K562 (cell line): ENCODE results near the gene CENPX. TPM values are rescaled to one million over a fixed set of nuclear protein-coding genes. Genes with fewer than 3 reads are reported as not detected.

Experiments used
- BRD4 ChIP-seq: fragments of 200-600 bp; sonication (generic); IDR thresholded peaks from 2 replicates; pipeline ENCODE4 v1.6.1; 2017; ENCODE audit warnings: inconsistent platforms
- KDM2B ChIP-seq: fragments of 250-450 bp; sonication (Bioruptor Pico); IDR thresholded peaks from 2 replicates; pipeline ENCODE4 v1.8.0; 2021; ENCODE audit warnings: mild to moderate bottlenecking, moderate library complexity
- MAZ ChIP-seq, 2 experiments: fragments of 450-650 bp in 1 of 2; sonication (generic) in 1 of 2; formaldehyde crosslinking; IDR thresholded peaks in 1 of 2; conservative IDR thresholded peaks in 1 of 2; 2 replicates each; pipeline versions ENCODE4 v1.4.0 to v1.5.0; 2020; ENCODE audit warnings: mild to moderate bottlenecking in 1 of 2, missing genetic modification reagents in 1 of 2
- NR4A1 ChIP-seq, 2 experiments: fragments of 250-450 bp in 1 of 2; fragments of 450-650 bp in 1 of 2; sonication (Bioruptor Pico) in 1 of 2; IDR thresholded peaks; 2 replicates each; pipeline versions ENCODE4 v1.4.0 to v1.6.1; 2016 to 2020; ENCODE audit warnings: mild to moderate bottlenecking in 2 of 2, missing compliant biosample characterization in 1 of 2, missing genetic modification characterization in 1 of 2, moderate library complexity in 1 of 2
- TEAD4 ChIP-seq, 2 experiments: sonication (generic) in 1 of 2; formaldehyde crosslinking in 1 of 2; IDR thresholded peaks; 2 replicates each; pipeline versions ENCODE4 v1.6.1 to v1.8.0; 2012 to 2022; ENCODE audit warnings: borderline replicate concordance in 1 of 2, inconsistent platforms in 1 of 2, low read length in 1 of 2, mild to moderate bottlenecking in 1 of 2, missing genetic modification reagents in 1 of 2
- U2AF1 ChIP-seq: fragments of 200-400 bp; formaldehyde crosslinking; optimal IDR thresholded peaks from 2 replicates; pipeline ENCODE3; 2017; ENCODE audit warnings: mild to moderate bottlenecking, low read depth, low read length, moderate library complexity
- YBX1 ChIP-seq: fragments of 450-650 bp; IDR thresholded peaks from 2 replicates; pipeline ENCODE4 v1.7.1; 2016; ENCODE audit warnings: mild to moderate bottlenecking
- ZC3H8 ChIP-seq: fragments of 450-650 bp; IDR thresholded peaks from 2 replicates; pipeline ENCODE4 v1.6.1; 2017
- ZEB2 ChIP-seq: fragments of 450-650 bp; IDR thresholded peaks from 2 replicates; pipeline ENCODE4 v1.6.1; 2016
- ZNF75A ChIP-seq: fragments of 450-650 bp; formaldehyde crosslinking; IDR thresholded peaks from 2 replicates; pipeline ENCODE4 v1.4.0; 2020; ENCODE audit warnings: mild to moderate bottlenecking
- polyA plus RNA-seq, 8 experiments: library from polyadenylated mRNA; depleted of rRNA in 4 of 8; stranded (reverse) in 5 of 8; unstranded in 3 of 8; fragments of >200 nt; fragmentation: Nextera tagmentation in 2 of 8; fragmentation: Illumina TruSeq in 1 of 8; extraction: Ambion mirVana in 2 of 8; extraction: Trizol in 1 of 8; gene quantifications; 2 replicates each; pipeline versions ENCODE4 v1.2.1 to v1.2.3, GENCODE V29; 2011 to 2014; ENCODE audit warnings: inconsistent platforms in 1 of 8, missing spikeins in 1 of 8
- total RNA-seq, 7 experiments: library from RNA; depleted of rRNA in 6 of 7; stranded (reverse); fragments of >200 nt in 6 of 7; fragmentation: Illumina TruSeq in 2 of 7; extraction: Trizol in 2 of 7; gene quantifications; 2 replicates each; pipeline versions ENCODE4 v1.2.1 to v1.2.3, GENCODE V29; 2011 to 2021; ENCODE audit warnings: low replicate concordance in 1 of 7
- TF ChIP-seq, protein P1 (sequence below): fragments of 450-650 bp; IDR thresholded peaks from 2 replicates; pipeline ENCODE4 v1.6.1; 2017; ENCODE audit warnings: antibody characterized with exemption
- TF ChIP-seq, protein P2 (sequence below): sonication (generic); IDR thresholded peaks from 2 replicates; pipeline ENCODE4 v1.6.1; 2016
- TF ChIP-seq, protein P3 (sequence below): sonication (generic); formaldehyde crosslinking; IDR thresholded peaks from 2 replicates; pipeline ENCODE4 v1.9.0; 2022; ENCODE audit warnings: mild to moderate bottlenecking, missing genetic modification reagents
- TF ChIP-seq, protein P4 (sequence below), 2 experiments: fragments of 450-650 bp; formaldehyde crosslinking in 1 of 2; IDR thresholded peaks; 2 replicates each; pipeline versions ENCODE4 v1.4.0 to v1.6.1; 2014 to 2020; ENCODE audit warnings: mild to moderate bottlenecking in 2 of 2, borderline replicate concordance in 1 of 2, low read depth in 1 of 2

The CENPX gene
- total and polyA plus RNA-seq, 9 of the 15 experiments (the other 6 are each of a cell fraction or from before 2014, with no cell fraction given): 32.7 to 352 (median 127) TPM

DNA sequence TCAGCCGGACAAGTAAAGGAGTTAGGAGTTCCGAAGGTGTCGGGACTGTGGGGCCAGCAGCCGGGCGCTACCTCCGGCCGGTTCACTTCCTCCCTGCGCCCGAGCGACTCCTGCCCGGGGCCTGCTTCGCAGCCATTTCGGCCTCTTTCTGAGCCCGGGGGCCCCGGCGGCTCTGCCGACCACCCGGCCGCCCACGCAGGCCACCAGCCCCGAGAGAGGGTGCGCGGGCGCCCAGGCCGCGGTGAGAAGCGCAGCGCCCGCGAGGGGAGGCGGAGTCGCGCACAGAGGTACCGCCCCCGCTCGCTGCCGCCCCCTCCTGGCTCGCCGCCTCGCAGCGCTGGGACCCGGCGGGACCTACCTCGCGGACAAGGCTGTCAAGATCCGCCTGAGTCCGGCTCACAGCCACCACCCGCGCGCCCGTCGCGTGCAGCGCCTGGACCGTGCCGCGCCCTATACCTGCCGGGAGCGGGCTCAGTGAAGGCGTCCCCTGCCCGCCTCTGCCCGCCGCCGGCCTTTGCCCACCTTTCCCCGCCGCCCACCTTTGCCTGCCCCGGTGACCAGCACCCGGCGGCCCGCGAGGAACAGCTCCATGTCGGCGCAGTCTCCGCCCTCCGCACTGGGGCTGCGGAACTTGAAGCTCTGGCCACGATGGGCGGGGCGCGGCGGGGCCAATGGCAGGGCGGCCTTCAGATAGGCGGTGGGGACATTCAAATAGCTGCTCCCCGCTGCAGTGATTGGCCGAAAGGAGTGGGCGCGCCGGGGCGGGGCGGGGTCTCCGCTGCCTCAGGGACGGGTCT is 14.6 kb upstream of the CENPX start, which contains the start of gene DCXR (continued):
- TF ChIP-seq, protein P1, sequence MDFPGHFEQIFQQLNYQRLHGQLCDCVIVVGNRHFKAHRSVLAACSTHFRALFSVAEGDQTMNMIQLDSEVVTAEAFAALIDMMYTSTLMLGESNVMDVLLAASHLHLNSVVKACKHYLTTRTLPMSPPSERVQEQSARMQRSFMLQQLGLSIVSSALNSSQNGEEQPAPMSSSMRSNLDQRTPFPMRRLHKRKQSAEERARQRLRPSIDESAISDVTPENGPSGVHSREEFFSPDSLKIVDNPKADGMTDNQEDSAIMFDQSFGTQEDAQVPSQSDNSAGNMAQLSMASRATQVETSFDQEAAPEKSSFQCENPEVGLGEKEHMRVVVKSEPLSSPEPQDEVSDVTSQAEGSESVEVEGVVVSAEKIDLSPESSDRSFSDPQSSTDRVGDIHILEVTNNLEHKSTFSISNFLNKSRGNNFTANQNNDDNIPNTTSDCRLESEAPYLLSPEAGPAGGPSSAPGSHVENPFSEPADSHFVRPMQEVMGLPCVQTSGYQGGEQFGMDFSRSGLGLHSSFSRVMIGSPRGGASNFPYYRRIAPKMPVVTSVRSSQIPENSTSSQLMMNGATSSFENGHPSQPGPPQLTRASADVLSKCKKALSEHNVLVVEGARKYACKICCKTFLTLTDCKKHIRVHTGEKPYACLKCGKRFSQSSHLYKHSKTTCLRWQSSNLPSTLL: no peak
- TF ChIP-seq NR4A1 (CRISPR knock-in tag; IDR thresholded peaks at IDR 0.05) (no peak), NR4A1 (tag; IDR thresholded peaks at IDR 0.05) (no peak), U2AF1 (peak; percentile 99), BRD4 (peak; percentile 65; the same call in 1 of the 2 replicates), ZNF75A (CRISPR knock-in tag) (no peak), ZC3H8 (no peak), ZEB2 (peak; percentile 17; the same call in 1 of the 2 replicates), KDM2B (no peak), YBX1 (no peak), MAZ (CRISPR knock-in tag; conservative IDR thresholded peaks at IDR 0.05 in 1 of 2, IDR thresholded peaks at IDR 0.05 in 1 of 2) (peak; percentile 90 to 91), TEAD4 (IDR thresholded peaks at IDR 0.05; ENCODE audit: low read length) (0 out of 2 replicates have a peak, but pooled peaks have one; percentile 6), TEAD4 (CRISPR knock-in tag; IDR thresholded peaks at IDR 0.05; ENCODE audit: borderline replicate concordance) (no peak; the same call in 1 of the 2 replicates)
- TF ChIP-seq, protein P2, sequence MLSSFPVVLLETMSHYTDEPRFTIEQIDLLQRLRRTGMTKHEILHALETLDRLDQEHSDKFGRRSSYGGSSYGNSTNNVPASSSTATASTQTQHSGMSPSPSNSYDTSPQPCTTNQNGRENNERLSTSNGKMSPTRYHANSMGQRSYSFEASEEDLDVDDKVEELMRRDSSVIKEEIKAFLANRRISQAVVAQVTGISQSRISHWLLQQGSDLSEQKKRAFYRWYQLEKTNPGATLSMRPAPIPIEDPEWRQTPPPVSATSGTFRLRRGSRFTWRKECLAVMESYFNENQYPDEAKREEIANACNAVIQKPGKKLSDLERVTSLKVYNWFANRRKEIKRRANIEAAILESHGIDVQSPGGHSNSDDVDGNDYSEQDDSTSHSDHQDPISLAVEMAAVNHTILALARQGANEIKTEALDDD: no peak
- TF ChIP-seq, protein P3, sequence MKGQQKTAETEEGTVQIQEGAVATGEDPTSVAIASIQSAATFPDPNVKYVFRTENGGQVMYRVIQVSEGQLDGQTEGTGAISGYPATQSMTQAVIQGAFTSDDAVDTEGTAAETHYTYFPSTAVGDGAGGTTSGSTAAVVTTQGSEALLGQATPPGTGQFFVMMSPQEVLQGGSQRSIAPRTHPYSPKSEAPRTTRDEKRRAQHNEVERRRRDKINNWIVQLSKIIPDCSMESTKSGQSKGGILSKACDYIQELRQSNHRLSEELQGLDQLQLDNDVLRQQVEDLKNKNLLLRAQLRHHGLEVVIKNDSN (CRISPR knock-in tag): peak; percentile 28; the same call in 1 of the 2 replicates
- TF ChIP-seq, protein P4, sequence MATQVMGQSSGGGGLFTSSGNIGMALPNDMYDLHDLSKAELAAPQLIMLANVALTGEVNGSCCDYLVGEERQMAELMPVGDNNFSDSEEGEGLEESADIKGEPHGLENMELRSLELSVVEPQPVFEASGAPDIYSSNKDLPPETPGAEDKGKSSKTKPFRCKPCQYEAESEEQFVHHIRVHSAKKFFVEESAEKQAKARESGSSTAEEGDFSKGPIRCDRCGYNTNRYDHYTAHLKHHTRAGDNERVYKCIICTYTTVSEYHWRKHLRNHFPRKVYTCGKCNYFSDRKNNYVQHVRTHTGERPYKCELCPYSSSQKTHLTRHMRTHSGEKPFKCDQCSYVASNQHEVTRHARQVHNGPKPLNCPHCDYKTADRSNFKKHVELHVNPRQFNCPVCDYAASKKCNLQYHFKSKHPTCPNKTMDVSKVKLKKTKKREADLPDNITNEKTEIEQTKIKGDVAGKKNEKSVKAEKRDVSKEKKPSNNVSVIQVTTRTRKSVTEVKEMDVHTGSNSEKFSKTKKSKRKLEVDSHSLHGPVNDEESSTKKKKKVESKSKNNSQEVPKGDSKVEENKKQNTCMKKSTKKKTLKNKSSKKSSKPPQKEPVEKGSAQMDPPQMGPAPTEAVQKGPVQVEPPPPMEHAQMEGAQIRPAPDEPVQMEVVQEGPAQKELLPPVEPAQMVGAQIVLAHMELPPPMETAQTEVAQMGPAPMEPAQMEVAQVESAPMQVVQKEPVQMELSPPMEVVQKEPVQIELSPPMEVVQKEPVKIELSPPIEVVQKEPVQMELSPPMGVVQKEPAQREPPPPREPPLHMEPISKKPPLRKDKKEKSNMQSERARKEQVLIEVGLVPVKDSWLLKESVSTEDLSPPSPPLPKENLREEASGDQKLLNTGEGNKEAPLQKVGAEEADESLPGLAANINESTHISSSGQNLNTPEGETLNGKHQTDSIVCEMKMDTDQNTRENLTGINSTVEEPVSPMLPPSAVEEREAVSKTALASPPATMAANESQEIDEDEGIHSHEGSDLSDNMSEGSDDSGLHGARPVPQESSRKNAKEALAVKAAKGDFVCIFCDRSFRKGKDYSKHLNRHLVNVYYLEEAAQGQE (IDR thresholded peaks at IDR 0.05; ENCODE audit: borderline replicate concordance): peak; percentile 98
- TF ChIP-seq, protein P4 (CRISPR knock-in tag; IDR thresholded peaks at IDR 0.05; ENCODE audit: low read depth): no peak
